CD4-positive, alpha-beta T cell treated with Interleukin-12 subunit alpha and Interleukin-12 subunit beta, for 1 hour (primary cell): ENCODE data around the gene CTNND2.
"Not testable (repeated sequence)": the region's sequence is repeated elsewhere in the genome, so short reads cannot be mapped to it uniquely, and the experiment has no call there.

ENCODE experiments used
- DNase-seq: peaks from one replicate; pipeline ENCODE4 v3.0.0-alpha.2; 2020

CTNND2 gene

DNA sequence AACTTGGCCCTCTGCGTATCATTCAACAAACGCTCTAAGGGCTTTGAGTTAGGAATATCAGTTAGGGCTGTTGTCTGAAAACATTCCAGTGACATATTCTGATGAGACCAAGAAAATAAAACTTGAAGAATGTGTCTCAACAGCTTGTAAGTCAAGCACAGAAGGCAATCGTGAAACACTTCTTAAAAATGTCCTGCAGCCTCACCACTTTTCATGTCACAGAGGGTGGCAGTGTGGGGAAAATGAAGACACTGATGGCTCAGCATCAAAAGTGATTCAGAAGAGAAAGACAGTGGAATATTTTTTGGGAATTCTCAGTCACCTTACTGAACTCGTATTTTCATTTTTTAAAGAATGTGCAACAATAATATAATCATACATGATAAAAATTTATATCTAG lies 247.3 kb downstream of the CTNND2 start:
- DNase-seq: no peak

GRCh38 chr5:11655681-11656080 lies 248.6 kb downstream of the CTNND2 start:
- DNase-seq: no peak

DNA sequence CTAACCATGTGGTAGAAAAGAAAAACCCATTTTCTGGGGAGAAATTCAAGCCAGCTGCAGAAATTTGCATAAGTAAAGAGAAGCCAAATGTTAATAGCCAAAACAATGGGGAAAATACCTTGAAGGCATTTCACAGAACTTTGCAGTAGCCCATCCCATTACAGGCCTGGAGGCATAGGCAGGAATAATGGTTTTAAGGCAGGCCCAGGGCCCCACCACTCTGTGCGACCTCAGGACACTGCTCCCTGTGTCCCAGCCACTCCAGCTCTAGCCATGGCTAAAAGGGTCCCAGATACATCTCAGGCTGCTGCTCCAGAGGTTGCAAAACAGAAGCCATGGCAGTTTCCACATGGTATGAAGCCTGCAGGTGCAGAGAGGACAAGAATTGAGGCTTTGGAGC lies 253.3 kb downstream of the CTNND2 start:
- DNase-seq: no peak

GRCh38 chr5:11646141-11646540 lies 258.1 kb downstream of the CTNND2 start:
- no peak for DNase-seq

DNA sequence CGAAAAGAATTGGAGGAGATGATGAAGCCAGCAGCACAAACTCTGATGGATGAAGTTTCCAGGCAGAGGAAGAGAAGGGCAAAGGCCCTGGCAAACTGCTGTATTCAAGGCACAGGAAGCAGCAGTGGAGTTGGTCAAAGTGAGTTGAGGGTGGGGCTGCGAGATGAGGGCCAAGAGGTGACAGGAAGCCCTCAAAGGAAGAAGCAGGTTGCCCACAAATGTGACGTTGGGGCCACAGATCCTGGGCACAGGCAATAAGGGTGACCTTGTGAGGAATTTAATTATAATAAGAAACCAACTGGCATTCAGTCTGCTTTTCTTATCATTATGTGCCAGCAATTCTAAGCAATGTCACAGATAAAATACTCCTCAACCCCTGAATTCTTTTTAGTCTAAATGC lies 261.8 kb downstream of the CTNND2 start:
- DNase-seq: no peak

DNA sequence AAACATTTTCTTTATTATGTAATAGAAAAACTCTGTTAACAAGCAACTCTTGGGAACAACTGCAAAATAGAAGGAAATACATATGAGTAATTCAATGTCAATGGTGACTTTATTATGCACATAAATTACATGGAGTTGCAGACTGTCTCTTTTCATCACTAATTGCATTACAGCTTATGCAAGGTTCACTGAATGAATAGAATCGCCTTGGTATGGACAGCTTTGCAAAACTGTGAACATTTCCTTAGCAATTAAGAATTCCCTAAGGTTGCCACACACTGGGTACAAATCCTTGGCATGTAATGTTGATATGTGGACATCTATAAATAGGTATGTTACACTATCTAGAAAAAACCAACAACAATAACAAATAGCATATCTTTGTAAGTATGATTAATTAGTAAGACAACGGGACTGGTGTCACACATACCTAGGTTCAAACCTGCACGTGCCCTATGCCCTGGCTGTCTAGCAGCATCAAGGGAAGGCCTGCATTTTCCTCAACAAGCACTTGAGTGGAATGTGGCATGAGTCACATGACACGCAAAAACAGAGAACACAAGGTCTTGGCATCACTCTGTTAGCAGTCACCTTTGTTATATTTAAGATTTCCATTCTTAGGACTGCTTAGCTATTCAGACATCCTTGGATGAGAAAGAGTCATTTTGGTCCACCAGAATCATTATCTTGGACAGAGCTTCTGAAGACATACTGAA lies 263.9 kb downstream of the CTNND2 start:
- DNase-seq: no peak

DNA sequence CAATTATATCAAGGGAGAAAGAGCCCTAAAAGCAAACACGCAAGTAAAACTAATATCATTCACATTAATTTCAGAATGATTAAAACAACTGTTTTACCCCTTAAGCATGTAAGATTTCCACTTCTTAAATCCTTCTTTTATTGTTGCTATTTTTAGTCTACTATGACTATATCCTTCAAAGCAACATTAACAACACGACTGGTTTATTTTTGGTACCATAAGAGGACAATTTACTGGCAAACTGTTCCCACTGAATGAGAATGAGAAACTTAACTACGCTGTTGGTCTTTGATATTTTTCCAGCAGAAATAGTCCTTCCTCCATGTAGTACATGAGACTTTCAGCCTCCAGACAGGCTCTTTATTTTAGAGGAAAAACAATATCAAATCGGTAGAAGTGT lies 281.5 kb downstream of the CTNND2 start:
- no peak for DNase-seq

GRCh38 chr5:11620172-11620571 lies 284.1 kb downstream of the CTNND2 start:
- no peak for DNase-seq

GRCh38 chr5:11619339-11620024 lies 284.8 kb downstream of the CTNND2 start:
- no peak for DNase-seq

GRCh38 chr5:11617080-11617479 lies 287.2 kb downstream of the CTNND2 start:
- DNase-seq: no peak

GRCh38 chr5:11616624-11617023 lies 287.6 kb downstream of the CTNND2 start:
- DNase-seq: not testable (repeated sequence)

- no peak for DNase-seq
Observed at GRCh38 chr5:11611011-11611410, 293.2 kb downstream of the CTNND2 start.

DNA sequence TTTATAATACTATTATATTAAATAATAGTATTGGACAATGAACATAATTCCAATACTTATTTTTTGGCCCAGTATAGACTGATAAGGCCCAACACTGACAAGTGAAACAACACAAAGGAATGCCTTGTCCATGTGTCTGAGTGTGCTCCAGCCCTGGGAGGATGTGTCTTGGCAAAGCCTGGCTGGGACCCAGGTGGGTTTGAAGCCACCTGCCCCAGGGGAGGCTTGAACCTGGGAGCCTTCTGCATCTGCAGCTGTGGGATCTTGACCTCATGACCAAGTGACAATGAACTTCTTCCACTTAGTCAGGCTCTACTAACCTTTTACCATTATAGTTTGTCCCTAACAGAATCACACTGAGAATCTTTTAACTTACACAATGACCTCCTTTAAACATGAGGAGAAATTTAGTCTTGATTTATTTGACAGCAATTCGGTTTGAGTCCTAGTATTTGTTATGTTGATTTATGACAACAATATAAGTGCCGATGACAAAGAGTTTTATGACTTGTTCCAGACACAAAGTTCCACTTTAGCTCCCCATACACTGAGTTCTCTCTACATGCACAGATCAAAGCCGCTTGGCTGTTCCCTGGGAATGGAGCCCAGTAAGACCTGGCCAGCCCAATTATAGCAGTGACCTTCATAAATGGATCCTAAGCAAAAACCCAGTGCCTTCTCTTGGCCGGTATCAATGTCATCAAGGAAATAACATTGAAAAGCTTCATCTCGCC lies 294.5 kb downstream of the CTNND2 start:
- DNase-seq: no peak

- DNase-seq: no peak
Observed at GRCh38 chr5:11608530-11608929, 295.7 kb downstream of the CTNND2 start.

GRCh38 chr5:11607944-11608483 lies 296.2 kb downstream of the CTNND2 start:
- no peak for DNase-seq

DNA sequence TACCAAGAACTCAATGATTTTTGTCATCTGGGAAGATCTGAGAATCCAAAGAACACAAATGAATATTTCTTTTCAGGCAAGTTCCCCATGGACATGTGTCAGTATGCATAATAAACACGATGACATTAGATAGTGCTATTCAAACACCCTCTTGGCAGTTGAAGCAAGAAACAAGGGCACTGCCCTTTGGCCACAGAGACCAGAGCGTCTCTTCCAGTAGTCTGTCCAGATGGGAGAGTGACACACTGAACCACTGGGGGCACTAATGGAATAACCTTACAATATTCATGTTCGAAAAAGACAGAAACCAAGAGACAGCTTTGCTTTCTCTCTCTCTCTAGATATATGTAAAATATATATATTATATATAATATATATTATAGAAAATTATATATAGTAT lies 301.9 kb downstream of the CTNND2 start:
- no peak for DNase-seq

DNA sequence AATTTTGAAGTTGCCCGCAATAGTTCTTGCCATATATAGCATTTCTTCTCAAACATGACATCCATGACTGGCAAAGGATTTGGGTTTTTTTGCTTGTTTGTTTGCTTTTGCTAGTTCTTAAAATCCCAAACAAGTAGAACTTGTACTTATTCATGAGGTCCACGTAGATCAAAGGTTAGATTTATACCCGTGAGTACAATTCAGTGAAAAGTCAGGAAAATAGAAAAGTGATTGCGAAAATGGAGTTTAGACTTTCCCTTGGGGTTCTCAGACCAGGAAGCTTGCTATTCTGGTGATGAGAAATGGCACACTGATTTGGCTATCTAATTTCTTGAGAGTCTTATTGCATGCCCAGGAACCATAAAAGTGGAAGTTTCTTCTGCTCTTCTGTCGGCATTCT lies 304.7 kb downstream of the CTNND2 start:
- no peak for DNase-seq

DNA sequence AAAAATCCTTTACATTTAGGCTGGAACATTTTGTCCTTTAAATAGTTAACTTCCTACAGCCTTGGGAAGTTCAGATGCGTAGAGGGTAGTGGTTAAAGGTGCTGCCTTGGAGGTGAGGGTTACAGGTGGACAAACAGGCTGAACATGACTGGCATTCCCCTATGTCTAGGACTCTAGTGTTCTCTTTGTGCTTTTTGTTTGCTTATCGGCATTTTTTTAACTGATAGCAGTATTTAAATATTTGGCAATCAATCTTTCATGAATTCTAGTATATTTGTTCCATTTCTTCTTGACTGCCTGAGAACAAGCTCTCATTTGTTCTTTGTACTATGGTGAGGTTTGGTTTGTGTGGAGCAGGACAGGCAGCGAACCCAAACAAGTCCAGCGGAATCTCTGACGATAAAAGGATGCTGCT lies 307.6 kb downstream of the CTNND2 start:
- no peak for DNase-seq

- DNase-seq: no peak
Observed at GRCh38 chr5:11596185-11596584, 308.1 kb downstream of the CTNND2 start.

GRCh38 chr5:11595045-11595444 lies 309.2 kb downstream of the CTNND2 start:
- DNase-seq: no peak

- DNase-seq: no peak
Observed at GRCh38 chr5:11594021-11594420, 310.2 kb downstream of the CTNND2 start.

DNA sequence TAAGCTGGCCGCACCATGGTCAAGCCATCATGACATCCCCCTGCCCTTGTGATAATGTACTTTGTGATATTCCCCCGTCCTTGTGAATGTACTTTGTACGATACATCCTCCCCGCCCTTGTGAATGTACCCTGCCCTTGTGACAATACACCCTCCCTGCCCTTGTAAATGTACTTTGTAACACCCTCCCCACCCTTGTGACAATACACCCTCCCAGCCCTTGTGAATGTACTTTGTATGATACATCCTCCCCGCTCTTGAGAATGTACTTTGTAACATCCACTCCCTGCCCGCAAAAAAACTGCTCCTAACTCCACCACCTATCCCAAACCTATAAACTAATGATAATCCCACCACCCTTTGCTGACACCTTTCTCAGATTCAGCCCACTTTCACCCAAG lies 313.8 kb downstream of the CTNND2 start:
- DNase-seq: no peak

DNA sequence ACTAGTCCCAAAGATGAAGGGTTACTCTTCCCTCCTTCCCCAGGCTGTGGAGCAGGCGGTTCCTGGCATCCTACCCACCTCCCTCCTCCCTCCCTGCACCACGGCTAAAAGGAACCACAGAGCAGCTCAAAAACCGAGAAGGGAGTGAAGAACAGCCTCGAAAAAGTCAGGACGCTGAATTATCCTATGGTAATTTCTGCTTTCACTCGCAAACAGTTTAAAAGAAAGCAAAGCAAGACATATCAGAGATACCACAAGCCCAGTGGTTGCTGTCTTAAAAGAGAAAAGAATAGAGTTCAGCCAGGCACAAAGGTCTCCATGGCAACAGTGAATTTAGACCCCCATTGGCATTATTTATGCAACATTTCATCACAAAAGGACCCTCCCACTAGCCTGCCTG lies 315.4 kb downstream of the CTNND2 start:
- no peak for DNase-seq

GRCh38 chr5:11584017-11584416 lies 320.2 kb downstream of the CTNND2 start:
- DNase-seq: no peak
